OCI-LY7 (cell line): ENCODE results near the gene SIGLEC1. TPM values are rescaled to one million over a fixed set of nuclear protein-coding genes. Genes with fewer than 3 reads are reported as not detected.

ENCODE experiments used
- BruUV-seq: library from RNA; stranded (reverse); fragments of 400-500 nt; replicated peaks from 2 replicates; lab custom pipeline; 2021; lab: Mats Ljungman, UMichigan
- CTCF ChIA-PET: fragments of 300-600 bp; sonication (Branson Sonifier 250); formaldehyde crosslinking; loops from one replicate; lab custom pipeline; 2022; ENCODE audit warnings: antibody characterized with exemption; ENCODE audit not compliant: unreplicated experiment; lab: Charles Lee
- POLR2A ChIA-PET: fragments of 300-600 bp; sonication (Branson Sonifier 250); formaldehyde crosslinking; loops from one replicate; lab custom pipeline; 2022; ENCODE audit warnings: antibody characterized with exemption; lab: Charles Lee
- DNase-seq: peaks from one replicate; pipeline ENCODE4 v3.0.0-alpha.2; 2015; ENCODE audit warnings: low spot score
- H2AFZ ChIP-seq: fragments of 200-600 bp; sonication (generic), shearing (Covaris generic); 2 replicates; pipeline ENCODE4 v1.6.1; 2014; ENCODE audit warnings: mild to moderate bottlenecking, antibody characterized with exemption, low read length, moderate library complexity
- H3K27ac ChIP-seq: fragments of 200-600 bp; sonication (generic); 2 replicates; pipeline ENCODE4 v1.5.1; 2014; ENCODE audit warnings: mixed run types, low read depth, mild to moderate bottlenecking, moderate library complexity, low read length, inconsistent platforms; ENCODE audit not compliant: poor library complexity, severe bottlenecking
- H3K36me3 ChIP-seq: fragments of 200-600 bp; sonication (generic); 2 replicates; pipeline ENCODE4 v1.6.1; 2014; ENCODE audit warnings: mild to moderate bottlenecking, antibody characterized with exemption, low read length, moderate library complexity, mixed read lengths; ENCODE audit not compliant: insufficient read depth
- H3K4me1 ChIP-seq: fragments of 200-600 bp; sonication (generic); 2 replicates; pipeline ENCODE4 v1.5.1; 2014; ENCODE audit warnings: mild to moderate bottlenecking, low read length; ENCODE audit not compliant: insufficient read depth, poor library complexity, severe bottlenecking
- H3K4me2 ChIP-seq: fragments of 200-600 bp; sonication (generic); 2 replicates; pipeline ENCODE4 v1.6.1; 2014; ENCODE audit warnings: mild to moderate bottlenecking, low read length
- H3K4me3 ChIP-seq: fragments of 200-600 bp; sonication (generic); 2 replicates; pipeline ENCODE4 v1.5.1; 2014; ENCODE audit warnings: mild to moderate bottlenecking, low read depth, low read length; ENCODE audit not compliant: poor library complexity, severe bottlenecking
- H3K79me2 ChIP-seq: fragments of 200-600 bp; sonication (generic); 2 replicates; pipeline ENCODE4 v1.6.1; 2016; ENCODE audit warnings: low read depth, mild to moderate bottlenecking, low read length, moderate library complexity, mixed read lengths; ENCODE audit not compliant: insufficient read depth
- H3K9me2 ChIP-seq: fragments of 200-600 bp; sonication (generic); 2 replicates; pipeline ENCODE4 v1.6.1; 2016; ENCODE audit warnings: mild to moderate bottlenecking, low read length, mixed read lengths; ENCODE audit not compliant: insufficient read depth
- H3K9me3 ChIP-seq: fragments of 200-600 bp; sonication (generic); 2 replicates; pipeline ENCODE4 v1.6.1; 2014; ENCODE audit warnings: mild to moderate bottlenecking, mixed run types, low read length, mixed read lengths
- H4K20me1 ChIP-seq: fragments of 200-600 bp; sonication (generic); 2 replicates; pipeline ENCODE4 v1.6.1; 2014; ENCODE audit warnings: mild to moderate bottlenecking, antibody characterized with exemption, low read length, moderate library complexity, mixed read lengths; ENCODE audit not compliant: insufficient read depth
- EZH2phosphoT487 ChIP-seq: fragments of 200-600 bp; sonication (generic); IDR thresholded peaks from 2 replicates; pipeline ENCODE4 v1.6.1; 2018; ENCODE audit warnings: low read depth, borderline replicate concordance, mild to moderate bottlenecking, mixed run types, antibody characterized with exemption, low read length, moderate library complexity, mixed read lengths
- intact Hi-C: fragments of 100-400 bp; cut with micrococcal nuclease; formaldehyde crosslinking; loops from one replicate; pipeline ENCODE4 v1.10.0; 2022; ENCODE audit not compliant: unreplicated experiment
- total RNA-seq, 2 experiments: library from RNA; depleted of rRNA in 1 of 2; stranded (reverse); fragments of >200 nt in 1 of 2; shearing (Covaris generic) in 1 of 2; gene quantifications; 2 replicates each; pipeline ENCODE4 v1.2.3, GENCODE V29; 2014 to 2022
- TF ChIP-seq, protein P1 (sequence below): fragments of 200-600 bp; sonication (generic); conservative IDR thresholded peaks from 2 replicates; pipeline ENCODE4 v1.5.1; 2014; ENCODE audit warnings: mild to moderate bottlenecking, antibody characterized with exemption, low read length, moderate library complexity, mixed read lengths

The SIGLEC1 gene
- total RNA-seq, 2 experiments from 2014 or later = 0.11 TPM; not detected in 1

DNA sequence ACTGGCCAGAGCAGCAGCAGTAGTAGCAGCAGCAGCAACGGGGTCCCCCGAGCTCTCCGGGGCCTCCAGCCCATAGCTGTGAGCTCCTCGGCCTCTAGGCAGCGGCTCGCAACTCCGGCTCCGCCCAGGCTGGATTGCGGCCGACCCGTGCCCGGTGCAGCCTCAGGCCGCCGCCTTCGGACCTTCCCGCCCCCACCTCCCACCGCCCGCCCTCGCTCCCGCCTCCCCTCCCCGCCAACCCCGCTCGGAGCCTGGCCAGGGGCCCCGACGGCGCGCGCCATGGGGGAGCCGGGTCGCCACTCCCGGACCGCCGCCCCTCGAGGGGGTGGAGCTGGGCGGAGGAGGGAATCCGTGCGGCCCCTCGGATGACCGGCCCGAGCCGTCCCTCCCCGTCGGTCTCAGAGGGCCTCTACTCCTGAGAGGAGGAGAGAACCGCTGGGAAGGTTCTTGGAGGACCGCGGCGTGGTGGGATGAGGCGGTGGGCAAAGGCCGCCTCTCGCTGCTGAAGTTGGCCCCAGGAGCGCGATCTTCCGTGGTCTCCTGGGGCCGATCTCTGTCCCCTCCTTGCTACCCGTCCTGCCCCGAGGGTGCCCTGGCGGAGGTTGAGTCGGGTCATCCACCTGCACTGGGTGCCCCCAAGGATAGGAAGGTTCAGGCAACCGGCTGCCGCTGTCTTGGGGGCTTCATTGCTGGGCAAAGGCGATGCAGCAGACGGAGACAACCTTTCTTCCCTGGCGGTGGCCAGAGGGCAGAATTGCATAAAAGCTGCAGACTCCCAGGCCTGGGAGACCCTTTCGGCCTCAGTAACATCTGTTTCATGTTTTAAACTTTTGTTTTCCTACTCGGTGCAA is 30.2 kb downstream of the SIGLEC1 start, which contains the start of gene ADAM33:
Gene ADAM33, minus strand, starts transcription at position 80 of the 851 bp plus-strand sequence. Its CDS starts 6 bp downstream, at position 74.
- ChIA-PET CTCF (no interaction called here), POLR2A (interaction anchor here (0.7 kb wide), 1 partner anchor 90 kb away, joined by 7 read pairs; no protein-coding TSS in a partner anchor)
- intact Hi-C loops = no loop called here
- H3K4me3 ChIP-seq = no peak within 1 kb of the TSS
- no peaks in the 10 kb centered on the region for H3K9me2 ChIP-seq
- H2AFZ ChIP-seq = no peak within 1 kb of the TSS
- H3K4me1 ChIP-seq = no peaks in the 10 kb centered on the region
- no peak within 1 kb of the TSS for H3K27ac ChIP-seq
- H3K9me3 ChIP-seq = no peaks in the 10 kb centered on the region
- TF ChIP-seq EZH2phosphoT487 = no peak
- TF ChIP-seq, protein P1, sequence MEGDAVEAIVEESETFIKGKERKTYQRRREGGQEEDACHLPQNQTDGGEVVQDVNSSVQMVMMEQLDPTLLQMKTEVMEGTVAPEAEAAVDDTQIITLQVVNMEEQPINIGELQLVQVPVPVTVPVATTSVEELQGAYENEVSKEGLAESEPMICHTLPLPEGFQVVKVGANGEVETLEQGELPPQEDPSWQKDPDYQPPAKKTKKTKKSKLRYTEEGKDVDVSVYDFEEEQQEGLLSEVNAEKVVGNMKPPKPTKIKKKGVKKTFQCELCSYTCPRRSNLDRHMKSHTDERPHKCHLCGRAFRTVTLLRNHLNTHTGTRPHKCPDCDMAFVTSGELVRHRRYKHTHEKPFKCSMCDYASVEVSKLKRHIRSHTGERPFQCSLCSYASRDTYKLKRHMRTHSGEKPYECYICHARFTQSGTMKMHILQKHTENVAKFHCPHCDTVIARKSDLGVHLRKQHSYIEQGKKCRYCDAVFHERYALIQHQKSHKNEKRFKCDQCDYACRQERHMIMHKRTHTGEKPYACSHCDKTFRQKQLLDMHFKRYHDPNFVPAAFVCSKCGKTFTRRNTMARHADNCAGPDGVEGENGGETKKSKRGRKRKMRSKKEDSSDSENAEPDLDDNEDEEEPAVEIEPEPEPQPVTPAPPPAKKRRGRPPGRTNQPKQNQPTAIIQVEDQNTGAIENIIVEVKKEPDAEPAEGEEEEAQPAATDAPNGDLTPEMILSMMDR = no peak
- no TSS peak for BruUV-seq
- no peak for DNase-seq
- no peak within 1 kb of the TSS for H3K4me2 ChIP-seq
- no peaks in the 10 kb centered on the region for H3K79me2 ChIP-seq
- H3K36me3 ChIP-seq = no peaks in the 10 kb centered on the region
- H4K20me1 ChIP-seq = no peaks in the 10 kb centered on the region

DNA sequence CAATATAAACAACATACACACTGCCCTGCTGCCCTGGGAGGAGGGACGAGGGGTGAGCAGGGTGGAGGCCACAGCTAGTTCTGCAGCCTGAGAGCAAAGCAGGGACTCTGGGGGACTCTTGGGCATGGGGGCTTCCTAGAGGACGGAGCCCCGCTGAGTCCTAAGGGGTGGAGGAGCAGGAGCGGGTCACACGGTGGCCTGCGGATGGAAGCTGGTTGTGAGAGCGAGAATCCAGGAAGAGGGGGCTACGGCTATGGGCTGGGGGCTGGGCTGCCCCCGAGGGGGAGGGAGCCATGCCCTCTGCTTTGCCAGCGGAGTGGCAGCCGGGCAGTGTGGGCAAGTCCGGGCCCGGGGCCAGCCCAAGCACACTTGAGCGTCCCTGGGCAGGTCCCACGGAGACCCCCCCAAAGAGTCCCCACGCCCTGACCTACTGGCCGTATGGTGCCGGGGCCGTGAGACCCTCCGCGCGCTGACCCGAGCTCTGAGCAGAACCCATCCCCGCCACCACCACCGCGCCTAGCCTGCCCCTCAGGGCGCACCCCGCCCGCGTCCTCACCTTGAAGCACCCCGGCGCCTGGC is 31.0 kb downstream of the SIGLEC1 start:
- no peak overlapping the region for H3K4me2 ChIP-seq
- CTCF ChIA-PET = no interaction called here

More for the DNA sequence above, 31.0 kb downstream of the SIGLEC1 start:
- BruUV-seq = no TSS peak
- Histone ChIP-seq H3K36me3 (no peaks in the 10 kb centered on the region), H2AFZ (no peak overlapping the region), H3K27ac (no peak overlapping the region), H4K20me1 (no peaks in the 10 kb centered on the region), H3K9me2 (no peaks in the 10 kb centered on the region), H3K79me2 (no peaks in the 10 kb centered on the region), H3K4me3 (no peak overlapping the region), H3K4me1 (no peaks in the 10 kb centered on the region), H3K9me3 (no peaks in the 10 kb centered on the region)
- intact Hi-C loops = no loop called here
- POLR2A ChIA-PET = no interaction called here
- TF ChIP-seq, protein P1 = no peak
- TF ChIP-seq EZH2phosphoT487 = no peak
- no peak for DNase-seq
